Measurements from ENCODE around the gene LRRC15.

GRCh38 chr3:194333212-194333980 is 36.1 kb downstream of the LRRC15 start:
- TF ChIP-seq CTCF (IDR thresholded peaks at IDR 0.05; ENCODE audit: insufficient read depth, low read length, poor library complexity, severe bottlenecking): peak; percentile 85
- no peak for TF ChIP-seq EZH2phosphoT487 (conservative IDR thresholded peaks at IDR 0.05; ENCODE audit: low read length)
